KMS-11 (cell line): ENCODE data around the gene TUBA4A.
"Not testable (repeated sequence)": the region's sequence is repeated elsewhere in the genome, so short reads cannot be mapped to it uniquely, and the experiment has no call there.

Source experiments
- H2AFZ ChIP-seq: fragments of 200-600 bp; sonication (generic); 2 replicates; pipeline ENCODE4 v1.6.1; 2016; ENCODE audit warnings: antibody characterized with exemption, mixed run types, low read depth
- H3K27ac ChIP-seq: fragments of 200-600 bp; sonication (generic); 2 replicates; pipeline ENCODE4 v1.6.1; 2016; ENCODE audit warnings: mild to moderate bottlenecking, mixed run types
- H3K27me3 ChIP-seq: fragments of 200-600 bp; sonication (generic); 2 replicates; pipeline ENCODE4 v1.6.1; 2017; ENCODE audit warnings: mild to moderate bottlenecking, low read depth, mixed run types, moderate library complexity; ENCODE audit not compliant: insufficient read depth
- H3K36me3 ChIP-seq: fragments of 200-600 bp; sonication (generic); 2 replicates; pipeline ENCODE4 v1.6.1; 2017; ENCODE audit warnings: mild to moderate bottlenecking, mixed run types; ENCODE audit not compliant: insufficient read depth
- H3K4me1 ChIP-seq: fragments of 200-600 bp; sonication (generic); 2 replicates; pipeline ENCODE4 v1.6.1; 2016; ENCODE audit warnings: mild to moderate bottlenecking, low read depth, mixed run types; ENCODE audit not compliant: poor library complexity, severe bottlenecking
- H3K4me2 ChIP-seq: fragments of 200-600 bp; sonication (generic); 2 replicates; pipeline ENCODE4 v1.7.0; 2016; ENCODE audit warnings: mild to moderate bottlenecking, mixed run types
- H3K4me3 ChIP-seq: fragments of 200-600 bp; sonication (generic); IDR thresholded peaks from 2 replicates; pipeline ENCODE4 v1.6.1; 2017; ENCODE audit warnings: low read depth, low read length, mixed read lengths; ENCODE audit not compliant: insufficient read depth
- H3K79me2 ChIP-seq: fragments of 200-600 bp; sonication (generic); 2 replicates; pipeline ENCODE4 v1.6.1; 2016; ENCODE audit warnings: low read depth, mixed run types; ENCODE audit not compliant: insufficient read depth
- H3K9ac ChIP-seq: fragments of 200-600 bp; sonication (generic); 2 replicates; pipeline ENCODE4 v1.6.1; 2016; ENCODE audit warnings: mild to moderate bottlenecking, mixed run types
- H4K20me1 ChIP-seq: fragments of 200-600 bp; sonication (generic); 2 replicates; pipeline ENCODE4 v1.6.1; 2016; ENCODE audit warnings: mild to moderate bottlenecking, mixed run types; ENCODE audit not compliant: insufficient read depth
- CTCF ChIP-seq: fragments of 200-600 bp; sonication (generic); conservative IDR thresholded peaks from 2 replicates; pipeline ENCODE4 v1.6.1; 2017; ENCODE audit warnings: low read depth, mild to moderate bottlenecking, antibody characterized with exemption, low read length, moderate library complexity, mixed read lengths

Gene TUBA4A

GRCh38 chr2:219204425-219205164, 49.1 kb downstream of the TUBA4A start:
- H3K79me2 ChIP-seq, result no peaks in the 10 kb centered on the region
- H3K4me2 ChIP-seq, result no peak overlapping the region
- H3K4me3 ChIP-seq, result no peak overlapping the region
- TF ChIP-seq CTCF, result no peak
- H4K20me1 ChIP-seq, result no peaks in the 10 kb centered on the region
- no peak overlapping the region for H3K9ac ChIP-seq
- H3K4me1 ChIP-seq, result peaks cover 18% of the 10 kb centered on the region
- H3K36me3 ChIP-seq, result no peaks in the 10 kb centered on the region
- no peaks in the 10 kb centered on the region for H3K27me3 ChIP-seq
- H3K27ac ChIP-seq, result no peak overlapping the region
- no peak overlapping the region for H2AFZ ChIP-seq

GRCh38 chr2:219201331-219201730, 52.4 kb downstream of the TUBA4A start:
- H2AFZ ChIP-seq, H3K27ac ChIP-seq, H3K4me2 ChIP-seq, H4K20me1 ChIP-seq, H3K36me3 ChIP-seq, H3K9ac ChIP-seq, H3K4me3 ChIP-seq, H3K79me2 ChIP-seq, H3K27me3 ChIP-seq: not testable (repeated sequence)
- peaks cover 11% of the 10 kb centered on the region for H3K4me1 ChIP-seq

GRCh38 chr2:219200502-219201326, 53.0 kb downstream of the TUBA4A start:
- H3K4me1 ChIP-seq, H4K20me1 ChIP-seq, H3K27ac ChIP-seq, H3K4me3 ChIP-seq, H3K4me2 ChIP-seq, H3K79me2 ChIP-seq, H3K36me3 ChIP-seq, H2AFZ ChIP-seq, H3K9ac ChIP-seq, H3K27me3 ChIP-seq: not testable (repeated sequence)
